Smooth muscle cell (in vitro differentiated cells): Measurements from ENCODE around the gene USP40. TPM values are rescaled to one million over a fixed set of nuclear protein-coding genes. Genes with fewer than 3 reads are reported as not detected.

Source experiments
- DNase-seq: peaks from one replicate; lab custom pipeline; 2025; ENCODE audit not compliant: unreplicated experiment; lab: John Stamatoyannopoulos, UW
- H2AFZ ChIP-seq: fragments of 200-600 bp; sonication (generic); 2 replicates; pipeline ENCODE4 v1.6.0; 2016; ENCODE audit warnings: antibody characterized with exemption, low read depth, mild to moderate bottlenecking
- H3F3A ChIP-seq: fragments of 200-600 bp; sonication (generic); 2 replicates; pipeline ENCODE4 v1.6.0; 2017; ENCODE audit warnings: antibody characterized with exemption, low read depth
- H3K27ac ChIP-seq: fragments of 200-600 bp; sonication (generic); 2 replicates; pipeline ENCODE4 v1.5.1; 2016; ENCODE audit warnings: low read depth, mild to moderate bottlenecking
- H3K27me3 ChIP-seq: fragments of 200-600 bp; sonication (generic); 2 replicates; pipeline ENCODE4 v1.6.1; 2016; ENCODE audit warnings: low read depth, mild to moderate bottlenecking
- H3K36me3 ChIP-seq: fragments of 200-600 bp; sonication (generic); 2 replicates; pipeline ENCODE4 v1.5.1; 2016; ENCODE audit warnings: low read depth
- H3K4me1 ChIP-seq: fragments of 200-600 bp; sonication (generic); 2 replicates; pipeline ENCODE4 v1.5.1; 2016; ENCODE audit warnings: low read depth
- H3K4me2 ChIP-seq: fragments of 200-600 bp; sonication (generic); 2 replicates; pipeline ENCODE4 v1.6.0; 2016; ENCODE audit warnings: mild to moderate bottlenecking
- H3K4me3 ChIP-seq: fragments of 200-600 bp; sonication (generic); 2 replicates; pipeline ENCODE4 v1.5.1; 2016; ENCODE audit warnings: mild to moderate bottlenecking
- H3K79me2 ChIP-seq: fragments of 200-600 bp; sonication (generic); 2 replicates; pipeline ENCODE4 v1.6.0; 2016; ENCODE audit warnings: low read depth, mild to moderate bottlenecking
- H3K9ac ChIP-seq: fragments of 200-600 bp; sonication (generic); 2 replicates; pipeline ENCODE4 v1.6.0; 2016; ENCODE audit warnings: low read depth
- H3K9me3 ChIP-seq: fragments of 200-600 bp; sonication (generic); replicated peaks from 2 replicates; pipeline ENCODE4 v1.5.1; 2016; ENCODE audit warnings: low read depth
- H4K20me1 ChIP-seq: fragments of 200-600 bp; sonication (generic); 2 replicates; pipeline ENCODE4 v1.6.0; 2016; ENCODE audit warnings: low read depth
- WGBS: methylation state at CpG from one replicate; pipeline ENCODE4 v1.1.7; 2016; ENCODE audit warnings: low lambda C conversion rate; 5-methylcytosine and 5-hydroxymethylcytosine counted together
- polyA plus RNA-seq: library from polyadenylated mRNA; unstranded; fragments of >200 nt; fragmentation: Nextera tagmentation; extraction: Ambion mirVana; gene quantifications from 2 replicates; pipeline ENCODE4 v1.2.1, GENCODE V29; 2016
- total RNA-seq: library from RNA; depleted of rRNA; stranded (reverse); fragments of >200 nt; gene quantifications from 2 replicates; pipeline ENCODE4 v1.2.3, GENCODE V29; 2014
- TF ChIP-seq, protein P1 (sequence below): fragments of 200-600 bp; sonication (generic); IDR thresholded peaks from 2 replicates; pipeline ENCODE4 v1.5.1; 2017; ENCODE audit warnings: borderline replicate concordance, mild to moderate bottlenecking, antibody characterized with exemption; ENCODE audit not compliant: insufficient read depth, poor library complexity, severe bottlenecking

The USP40 gene
- total and polyA plus RNA-seq, 2 experiments from 2014 or later, result 9.4 to 23.6 TPM

DNA sequence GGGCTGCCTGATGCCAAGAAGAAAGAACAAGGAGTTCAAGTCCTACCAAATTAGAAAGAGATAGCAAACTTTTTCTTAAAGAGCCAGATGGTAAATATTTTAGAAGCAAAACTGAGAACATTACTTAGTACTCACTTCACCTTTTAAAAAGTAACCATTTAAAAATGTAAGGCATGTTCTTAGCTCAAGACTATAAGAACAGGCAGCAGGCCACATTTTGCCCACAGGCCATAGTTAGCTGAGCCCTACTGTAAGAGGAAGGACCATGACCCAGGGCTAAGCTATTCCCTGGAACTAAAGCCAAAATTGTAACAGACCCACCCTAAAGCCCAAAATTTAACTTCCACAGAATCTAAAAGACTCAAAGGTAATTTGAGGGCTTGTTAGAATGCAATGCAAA lies 31.3 kb downstream of the USP40 start:
- no peak overlapping the region for H3K4me3 ChIP-seq
- DNase-seq, result no peak
- H3K36me3 ChIP-seq, result no peaks in the 10 kb centered on the region
- H3K9ac ChIP-seq, result no peak overlapping the region
- no peaks in the 10 kb centered on the region for H4K20me1 ChIP-seq
- no peaks in the 10 kb centered on the region for H3K79me2 ChIP-seq
- H2AFZ ChIP-seq, result no peak overlapping the region
- peaks cover 4% of the 10 kb centered on the region for H3F3A ChIP-seq
- TF ChIP-seq, protein P1, sequence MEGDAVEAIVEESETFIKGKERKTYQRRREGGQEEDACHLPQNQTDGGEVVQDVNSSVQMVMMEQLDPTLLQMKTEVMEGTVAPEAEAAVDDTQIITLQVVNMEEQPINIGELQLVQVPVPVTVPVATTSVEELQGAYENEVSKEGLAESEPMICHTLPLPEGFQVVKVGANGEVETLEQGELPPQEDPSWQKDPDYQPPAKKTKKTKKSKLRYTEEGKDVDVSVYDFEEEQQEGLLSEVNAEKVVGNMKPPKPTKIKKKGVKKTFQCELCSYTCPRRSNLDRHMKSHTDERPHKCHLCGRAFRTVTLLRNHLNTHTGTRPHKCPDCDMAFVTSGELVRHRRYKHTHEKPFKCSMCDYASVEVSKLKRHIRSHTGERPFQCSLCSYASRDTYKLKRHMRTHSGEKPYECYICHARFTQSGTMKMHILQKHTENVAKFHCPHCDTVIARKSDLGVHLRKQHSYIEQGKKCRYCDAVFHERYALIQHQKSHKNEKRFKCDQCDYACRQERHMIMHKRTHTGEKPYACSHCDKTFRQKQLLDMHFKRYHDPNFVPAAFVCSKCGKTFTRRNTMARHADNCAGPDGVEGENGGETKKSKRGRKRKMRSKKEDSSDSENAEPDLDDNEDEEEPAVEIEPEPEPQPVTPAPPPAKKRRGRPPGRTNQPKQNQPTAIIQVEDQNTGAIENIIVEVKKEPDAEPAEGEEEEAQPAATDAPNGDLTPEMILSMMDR, result no peak
- no peak overlapping the region for H3K27ac ChIP-seq
- no peaks in the 10 kb centered on the region for H3K4me1 ChIP-seq
- no peaks in the 10 kb centered on the region for H3K9me3 ChIP-seq
- no peak overlapping the region for H3K4me2 ChIP-seq
- no peaks in the 10 kb centered on the region for H3K27me3 ChIP-seq

- Histone ChIP-seq H3K27me3 (no peaks in the 10 kb centered on the region), H3K9me3 (no peaks in the 10 kb centered on the region), H3K36me3 (no peaks in the 10 kb centered on the region), H3K9ac (no peak overlapping the region), H2AFZ (no peak overlapping the region), H3K4me2 (no peak overlapping the region), H3K79me2 (no peaks in the 10 kb centered on the region), H3K4me1 (no peaks in the 10 kb centered on the region), H4K20me1 (no peaks in the 10 kb centered on the region), H3K4me3 (no peak overlapping the region), H3F3A (peaks cover 4% of the 10 kb centered on the region), H3K27ac (no peak overlapping the region)
- TF ChIP-seq, protein P1, result no peak
- DNase-seq, result no peak
- 85% methylated on average over 1 of the region's 1 CpG for WGBS
Observed at GRCh38 chr2:233532971-233533370, 33.6 kb downstream of the USP40 start.

GRCh38 chr2:233531955-233532354 lies 34.6 kb downstream of the USP40 start:
- no peak overlapping the region for H3K9ac ChIP-seq
- no peaks in the 10 kb centered on the region for H3K79me2 ChIP-seq
- WGBS, result 82% methylated on average over 6 of the region's 6 CpGs
- no peaks in the 10 kb centered on the region for H3K4me1 ChIP-seq
- no peaks in the 10 kb centered on the region for H3K9me3 ChIP-seq
- H3K27me3 ChIP-seq, result no peaks in the 10 kb centered on the region
- no peak overlapping the region for H3K27ac ChIP-seq
- H4K20me1 ChIP-seq, result no peaks in the 10 kb centered on the region
- TF ChIP-seq, protein P1, result no peak
- H3K36me3 ChIP-seq, result no peaks in the 10 kb centered on the region
- DNase-seq, result no peak
- no peak overlapping the region for H3K4me2 ChIP-seq
- no peak overlapping the region for H2AFZ ChIP-seq
- H3F3A ChIP-seq, result peaks cover 4% of the 10 kb centered on the region
- H3K4me3 ChIP-seq, result no peak overlapping the region

- H4K20me1 ChIP-seq, result no peaks in the 10 kb centered on the region
- no peaks in the 10 kb centered on the region for H3K36me3 ChIP-seq
- no peaks in the 10 kb centered on the region for H3K4me1 ChIP-seq
- DNase-seq, result no peak
- no peaks in the 10 kb centered on the region for H3K9me3 ChIP-seq
- H3K27me3 ChIP-seq, result no peaks in the 10 kb centered on the region
- H3K4me2 ChIP-seq, result no peak overlapping the region
- H3K4me3 ChIP-seq, result no peak overlapping the region
- H2AFZ ChIP-seq, result no peak overlapping the region
- H3K9ac ChIP-seq, result no peak overlapping the region
- TF ChIP-seq, protein P1, result no peak
- 86% methylated on average over 1 of the region's 1 CpG for WGBS
- peaks cover 4% of the 10 kb centered on the region for H3F3A ChIP-seq
- no peaks in the 10 kb centered on the region for H3K79me2 ChIP-seq
- H3K27ac ChIP-seq, result no peak overlapping the region
Observed at GRCh38 chr2:233530381-233530780, 36.2 kb downstream of the USP40 start.
